NCI-H2196 (cell line): ENCODE data around the gene CNNM2.
"Not testable (repeated sequence)": the region's sequence is repeated elsewhere in the genome, so short reads cannot be mapped to it uniquely, and the experiment has no call there.

Experiments used
- DNase-seq: peaks from one replicate; lab custom pipeline; 2025; ENCODE audit not compliant: unreplicated experiment; lab: John Stamatoyannopoulos, UW

CNNM2 gene

GRCh38 chr10:102964713-102965112 is 46.6 kb downstream of the CNNM2 start:
- no peak for DNase-seq

DNA sequence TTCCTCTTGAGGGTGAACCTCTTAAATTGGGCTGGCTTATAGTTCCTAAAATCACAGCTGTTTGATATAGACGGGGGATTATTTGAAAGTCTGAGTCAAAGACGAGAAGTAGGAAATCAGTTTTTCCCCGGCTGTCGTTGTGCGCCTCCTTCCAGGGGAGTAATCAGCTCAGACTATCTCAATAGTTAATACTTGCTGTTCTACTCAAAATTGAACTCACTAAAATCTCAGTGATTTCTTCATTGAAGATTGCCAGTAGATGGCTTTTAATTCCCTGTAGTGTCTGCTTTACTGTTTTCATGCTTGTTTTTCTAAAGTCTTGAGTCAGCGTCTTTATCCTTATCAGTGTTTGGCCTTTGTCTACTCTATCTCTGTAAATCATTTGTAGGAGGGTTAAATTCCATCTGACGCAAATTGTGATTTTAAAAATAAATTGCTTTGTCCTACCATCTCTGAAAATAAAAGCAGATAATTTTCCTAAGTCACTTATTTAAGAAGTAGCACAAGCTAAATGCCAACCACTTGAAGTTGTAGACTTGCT is 47.3 kb downstream of the CNNM2 start:
- DNase-seq: no peak

DNA sequence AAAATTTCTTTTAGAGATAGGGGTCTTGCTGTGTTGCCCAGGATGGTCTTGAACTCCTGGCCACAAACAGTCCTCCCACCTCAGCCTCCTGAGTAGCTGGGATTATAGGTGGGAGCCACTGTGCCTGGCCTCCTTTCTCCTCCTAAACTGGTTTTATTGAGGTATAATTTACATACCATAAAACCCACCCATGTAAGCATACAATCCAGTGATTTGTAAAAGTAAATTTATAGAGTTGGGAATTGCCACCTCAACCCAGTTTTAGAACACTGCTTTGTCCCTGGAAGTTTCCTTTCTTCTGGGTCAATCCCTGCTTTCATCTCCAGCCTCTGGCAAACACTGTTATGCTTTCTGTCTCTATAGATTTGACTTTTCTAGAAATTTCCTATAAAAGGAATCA is 49.0 kb downstream of the CNNM2 start:
- DNase-seq: no peak

DNA sequence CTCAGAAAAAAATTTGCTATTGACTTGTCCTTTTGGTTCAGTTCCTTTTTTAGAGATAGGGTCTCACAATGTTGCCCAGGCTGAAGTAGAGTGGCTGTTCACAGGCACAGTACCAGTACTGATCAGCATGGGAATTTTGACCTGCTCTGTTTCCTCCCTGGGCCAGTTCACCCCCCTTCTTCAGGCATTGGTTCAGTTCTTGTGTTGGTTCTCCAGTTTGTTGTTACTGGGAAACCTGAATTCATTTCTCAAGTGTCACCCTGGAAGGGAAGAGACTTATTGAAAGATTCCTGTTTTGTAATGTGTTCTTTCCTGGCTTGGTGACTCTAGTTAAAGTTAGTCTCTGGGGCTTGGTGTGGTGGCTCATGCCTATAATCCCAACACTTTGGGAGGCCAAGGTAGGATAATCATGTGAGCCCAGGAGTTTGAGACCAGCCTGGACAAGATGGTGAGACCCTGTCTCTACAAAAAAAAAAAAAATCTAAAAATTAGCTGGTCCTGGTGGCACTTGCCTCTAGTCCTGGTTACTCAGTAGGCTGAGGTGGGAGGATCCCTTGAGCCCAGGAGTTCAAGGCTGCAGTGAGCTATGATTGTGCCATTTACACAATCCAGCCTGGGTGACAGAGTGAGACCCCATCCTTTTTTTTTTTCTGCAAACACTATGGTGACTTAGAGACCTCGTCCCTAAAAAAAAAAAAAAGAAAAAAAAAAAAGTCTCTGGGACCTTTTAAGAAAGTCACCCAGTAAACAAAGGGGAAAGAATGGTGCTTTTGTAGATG is 52.7 kb downstream of the CNNM2 start:
- no peak for DNase-seq

DNA sequence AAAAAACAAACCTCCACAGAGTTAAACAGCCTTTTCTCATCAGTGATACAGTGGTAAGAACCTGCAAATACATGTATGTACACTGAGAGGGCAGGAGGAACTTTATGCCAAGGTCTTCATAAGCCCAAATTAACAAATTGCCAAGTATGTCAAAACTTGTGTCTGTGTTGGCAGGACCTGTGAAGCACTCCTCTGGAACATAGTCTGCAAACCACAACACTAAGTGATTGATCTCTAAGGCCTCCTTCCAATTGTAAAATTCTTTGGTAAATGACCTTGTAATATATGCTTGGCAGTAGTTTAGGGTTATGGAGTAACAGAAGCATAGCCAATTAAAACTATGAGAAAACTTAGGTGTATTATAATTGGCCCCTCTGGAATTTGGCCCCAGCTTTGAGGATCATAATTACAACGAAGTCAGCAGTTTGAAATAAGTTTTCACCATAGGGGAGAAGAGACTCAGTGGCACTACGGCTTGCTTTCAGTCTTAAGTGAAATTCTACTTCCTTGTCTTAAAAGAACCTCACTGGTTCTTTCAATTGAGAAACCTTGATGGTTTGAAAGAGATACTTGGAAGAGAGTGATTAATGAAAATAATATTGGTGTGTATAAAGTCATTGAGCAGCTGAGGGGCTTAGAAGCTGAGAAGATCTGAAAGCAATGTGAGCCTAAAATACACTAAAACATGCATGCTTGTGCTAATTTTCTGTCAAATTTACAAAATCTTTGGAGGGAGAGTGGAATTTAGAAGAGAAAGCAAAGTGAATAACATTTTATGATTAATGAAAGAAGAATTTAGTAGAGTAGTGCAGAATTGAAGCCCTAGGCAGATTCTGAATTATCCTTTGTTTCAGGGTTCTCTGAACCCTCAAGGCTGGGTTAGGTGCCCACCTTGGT is 57.6 kb downstream of the CNNM2 start:
- DNase-seq: no peak

DNA sequence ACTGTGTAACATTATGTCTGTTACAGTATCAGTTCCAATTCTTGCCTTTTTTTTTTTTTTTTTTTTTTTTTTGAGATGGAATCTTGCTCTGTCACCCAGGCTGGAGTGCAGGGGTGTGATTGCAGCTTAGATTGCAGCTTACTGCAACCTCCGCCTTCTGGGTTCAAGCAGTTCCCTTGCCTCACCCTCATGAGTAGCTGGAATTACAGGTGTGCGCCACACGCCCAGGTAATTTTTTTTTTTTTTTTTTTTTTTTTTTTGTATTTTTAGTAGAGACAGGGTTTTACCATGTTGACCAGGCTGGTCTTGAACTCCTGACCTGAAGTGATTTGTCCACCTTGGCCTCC is 58.3 kb downstream of the CNNM2 start:
- not testable (repeated sequence) for DNase-seq

DNA sequence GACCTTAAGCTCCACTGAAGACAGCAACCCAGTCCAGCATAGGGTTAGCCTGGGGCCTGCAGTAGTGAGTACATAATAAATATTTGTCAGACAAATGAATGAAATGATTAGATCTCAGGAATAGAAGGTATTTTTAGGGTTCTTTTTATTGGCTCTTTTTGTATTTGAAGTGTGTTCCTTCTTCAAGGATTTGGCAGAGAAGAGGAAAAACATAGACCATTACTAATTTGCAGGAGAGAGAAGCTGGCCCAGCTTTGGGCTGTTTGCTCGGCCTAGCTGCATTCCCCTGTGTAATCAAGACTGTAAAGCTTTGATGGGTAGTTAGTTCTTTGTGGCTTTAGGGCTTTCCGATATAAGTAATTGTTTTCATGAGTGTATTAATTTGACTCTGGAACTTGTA is 64.2 kb downstream of the CNNM2 start:
- DNase-seq: no peak

DNA sequence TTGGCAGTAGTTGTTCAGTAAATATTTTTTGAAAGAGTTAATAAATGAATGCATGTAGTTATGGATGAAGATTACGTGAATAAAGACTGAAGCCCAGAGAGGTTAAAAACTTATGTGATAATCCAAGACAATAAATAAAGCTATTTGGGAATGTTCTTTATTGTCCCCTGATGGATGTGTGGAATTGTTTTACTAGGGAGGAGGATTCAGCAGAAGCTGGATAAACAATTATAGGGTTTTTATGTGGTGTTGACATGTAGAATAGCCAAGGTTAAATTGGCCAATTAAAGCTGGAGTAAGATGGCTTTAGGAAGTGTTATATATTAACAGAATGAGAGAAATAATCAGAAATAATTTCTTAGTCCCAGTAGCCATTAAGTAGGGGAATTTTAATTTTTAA is 66.0 kb downstream of the CNNM2 start:
- no peak for DNase-seq

- DNase-seq: no peak
Measured at GRCh38 chr10:102985811-102986210, 67.7 kb downstream of the CNNM2 start.

DNA sequence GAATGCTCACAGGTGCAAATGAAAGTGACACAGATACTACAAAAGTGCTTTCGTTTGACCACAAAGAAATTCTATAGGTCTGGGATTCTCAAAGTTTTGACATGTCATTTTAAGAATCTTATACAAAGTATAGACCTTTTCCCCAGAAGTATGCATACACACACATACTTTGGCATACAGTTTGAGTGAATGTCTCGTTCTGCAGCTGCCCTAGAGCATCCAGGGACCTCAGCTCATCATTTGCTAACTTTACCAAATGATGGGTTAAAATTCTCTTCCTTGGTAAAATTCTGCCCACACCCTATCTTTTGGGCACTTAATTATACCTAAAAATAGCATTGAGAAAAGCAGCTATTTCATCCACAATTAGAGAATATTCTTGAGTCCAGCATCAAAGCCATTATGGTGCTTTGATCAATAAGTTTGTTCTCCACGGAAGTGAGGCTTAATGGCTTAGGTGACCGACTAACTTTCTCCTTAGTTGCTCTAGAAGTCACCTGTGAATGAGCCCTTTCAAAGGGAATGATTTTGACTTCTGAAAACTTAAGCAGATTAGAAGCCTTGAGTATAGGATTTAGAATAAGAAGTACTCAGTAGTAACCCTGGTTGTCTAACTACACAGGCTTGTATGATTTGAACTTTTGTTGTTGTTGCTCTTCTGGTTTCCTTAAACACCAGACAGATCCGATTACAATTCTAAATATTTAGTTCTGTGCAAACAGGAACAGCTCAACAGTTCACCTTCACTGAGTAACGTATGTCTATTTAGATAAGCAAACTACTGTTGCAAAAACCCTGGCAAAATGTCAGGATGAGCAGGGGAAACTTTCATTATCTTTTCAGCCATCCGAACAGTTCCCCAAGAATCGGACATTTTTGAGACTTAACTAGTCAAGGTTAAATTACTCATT is 70.6 kb downstream of the CNNM2 start:
- DNase-seq: peak; percentile 8

DNA sequence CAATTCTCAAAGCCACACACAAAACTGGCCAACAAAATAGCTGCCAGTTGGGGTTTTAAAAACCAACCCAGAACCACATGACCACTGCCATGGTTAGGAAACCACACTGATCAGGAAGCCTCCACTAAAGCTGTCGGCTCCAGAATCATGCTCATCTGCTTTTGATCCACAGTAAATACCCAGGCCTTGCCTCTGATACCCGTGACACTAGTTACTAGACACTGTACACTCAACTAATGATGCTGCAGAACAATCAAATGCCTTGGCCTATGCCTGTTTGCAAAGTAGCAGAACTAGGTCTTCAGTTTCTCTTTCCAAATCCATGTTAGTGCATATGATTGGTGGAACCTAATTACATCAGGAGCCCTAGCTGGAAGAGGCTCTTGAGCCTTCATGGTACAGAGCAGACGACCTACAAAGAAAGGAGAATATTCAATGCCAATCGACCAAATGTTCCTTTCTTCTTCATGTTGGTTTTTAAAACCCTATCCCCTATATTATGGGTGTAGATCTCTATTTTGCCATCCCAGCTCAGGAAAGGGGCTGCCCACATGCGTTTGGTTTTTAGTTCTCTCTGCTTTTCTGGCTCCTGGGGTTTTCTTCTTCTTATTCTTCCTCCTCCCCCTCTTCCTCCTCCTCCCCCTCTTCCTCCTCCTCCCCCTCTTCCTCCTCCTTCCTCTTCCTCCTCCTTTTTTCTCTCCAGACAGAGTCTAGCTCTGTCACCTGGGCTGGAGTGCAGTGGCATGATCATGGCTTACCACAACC is 76.6 kb downstream of the CNNM2 start:
- no peak for DNase-seq

DNA sequence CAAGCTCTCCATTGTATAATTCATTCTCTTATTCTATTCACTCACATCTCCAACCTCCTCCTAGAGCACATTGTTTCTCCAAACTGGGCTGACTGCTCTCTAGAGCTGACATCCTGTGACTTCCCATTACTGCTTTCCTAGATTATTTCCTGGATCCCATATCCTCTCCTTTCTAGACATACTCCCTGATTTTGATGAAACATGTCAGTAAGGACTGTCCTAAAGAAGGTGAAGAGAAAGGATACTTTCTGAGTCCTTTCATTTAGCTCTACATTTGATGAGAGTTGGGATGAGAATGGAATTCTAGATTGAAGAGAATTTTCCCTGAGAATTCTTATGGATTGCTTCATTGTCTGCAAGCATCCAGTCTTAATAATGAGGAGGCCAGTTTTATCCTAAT is 78.8 kb downstream of the CNNM2 start:
- DNase-seq: no peak

DNA sequence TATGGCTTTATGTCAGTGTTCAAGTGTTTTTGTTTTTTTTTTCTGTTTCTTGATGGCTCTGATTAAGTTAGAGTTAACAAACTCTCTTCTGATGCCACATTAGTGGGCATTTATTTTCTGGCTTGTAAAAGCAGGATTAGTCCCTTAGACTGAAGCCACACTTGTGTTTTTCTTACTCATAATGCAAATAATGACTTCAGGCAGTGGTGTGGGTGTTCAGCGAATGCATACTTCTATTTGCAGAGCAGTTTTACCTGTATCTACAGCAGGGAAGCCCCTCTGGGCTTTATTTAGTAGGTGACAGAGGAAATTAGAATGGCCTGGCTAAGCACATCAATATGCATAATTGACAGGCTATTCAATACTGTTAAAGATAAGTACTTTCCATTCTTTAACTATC is 79.9 kb downstream of the CNNM2 start:
- no peak for DNase-seq

GRCh38 chr10:102998399-102998907 is 80.4 kb downstream of the CNNM2 start:
- no peak for DNase-seq

GRCh38 chr10:103000050-103000449 is 82.0 kb downstream of the CNNM2 start:
- DNase-seq: not testable (repeated sequence)

DNA sequence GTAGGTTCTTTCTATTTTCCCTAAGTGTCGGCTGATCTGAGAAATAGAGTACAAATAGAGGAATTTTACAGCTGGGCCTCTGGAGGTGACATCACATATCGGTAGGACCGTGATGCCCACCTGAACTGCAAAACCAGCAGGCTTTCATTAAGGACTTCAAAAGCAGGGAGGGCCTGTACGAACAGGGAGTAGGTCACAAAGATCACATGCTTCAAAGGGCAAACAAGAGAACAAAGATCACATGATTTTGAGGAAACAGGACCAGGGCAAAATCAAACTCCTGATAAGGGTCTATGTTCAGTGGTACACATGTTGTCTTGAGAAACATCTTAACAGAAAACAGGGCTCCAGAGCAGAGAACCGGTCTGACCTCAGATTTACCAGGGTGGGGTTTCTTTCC is 88.9 kb downstream of the CNNM2 start:
- DNase-seq: no peak

GRCh38 chr10:103013416-103013815 is 95.3 kb downstream of the CNNM2 start:
- DNase-seq: no peak

GRCh38 chr10:103019425-103019824 is 101.3 kb downstream of the CNNM2 start:
- DNase-seq: no peak

- no peak for DNase-seq
Measured at GRCh38 chr10:103021150-103021899, 103.2 kb downstream of the CNNM2 start.
